MM.1S (cell line): ENCODE measurements around the gene ITGB3.

ENCODE experiments used
- DNase-seq: peaks from one replicate; pipeline ENCODE4 v3.0.0-alpha.2; 2015
- H2AFZ ChIP-seq: fragments of 300-600 bp; sonication (generic); 2 replicates; pipeline ENCODE4 v1.6.0; 2016; ENCODE audit warnings: antibody characterized with exemption, low read length
- H3F3A ChIP-seq: fragments of 300-600 bp; sonication (generic); 2 replicates; pipeline ENCODE4 v1.6.1; 2016; ENCODE audit warnings: mild to moderate bottlenecking, antibody characterized with exemption, low read length, moderate library complexity, mixed read lengths; ENCODE audit not compliant: insufficient read depth
- H3K27ac ChIP-seq: fragments of 300-600 bp; sonication (generic); 2 replicates; pipeline ENCODE4 v1.5.1; 2016; ENCODE audit warnings: mild to moderate bottlenecking, low read length
- H3K27me3 ChIP-seq: fragments of 300-600 bp; sonication (generic); replicated peaks from 2 replicates; pipeline ENCODE4 v1.6.0; 2016; ENCODE audit warnings: low read length; ENCODE audit not compliant: insufficient read depth
- H3K36me3 ChIP-seq: fragments of 300-600 bp; sonication (generic); replicated peaks from 2 replicates; pipeline ENCODE4 v1.6.1; 2016; ENCODE audit warnings: mild to moderate bottlenecking, low read length, mixed read lengths; ENCODE audit not compliant: insufficient read depth
- H3K4me1 ChIP-seq: fragments of 300-600 bp; sonication (generic); 2 replicates; pipeline ENCODE4 v1.6.1; 2016; ENCODE audit warnings: low read length, mixed read lengths
- H3K4me2 ChIP-seq: fragments of 300-600 bp; sonication (generic); 2 replicates; pipeline ENCODE4 v1.6.0; 2016; ENCODE audit warnings: low read depth, low read length
- H3K4me3 ChIP-seq: fragments of 300-600 bp; sonication (generic); 2 replicates; pipeline ENCODE4 v1.5.1; 2016; ENCODE audit warnings: low read length, mixed read lengths
- H3K79me2 ChIP-seq: fragments of 300-600 bp; sonication (generic); 2 replicates; pipeline ENCODE4 v1.6.1; 2016; ENCODE audit warnings: mixed run types, low read length, mixed read lengths
- H3K9ac ChIP-seq: fragments of 300-600 bp; sonication (generic); 2 replicates; pipeline ENCODE4 v1.6.1; 2016; ENCODE audit warnings: low read length, mixed read lengths
- H3K9me2 ChIP-seq: fragments of 300-600 bp; sonication (generic); replicated peaks from 2 replicates; pipeline ENCODE4 v1.6.1; 2016; ENCODE audit warnings: mild to moderate bottlenecking, low read length, mixed read lengths; ENCODE audit not compliant: insufficient read depth
- H3K9me3 ChIP-seq: fragments of 300-600 bp; sonication (generic); replicated peaks from 2 replicates; pipeline ENCODE4 v1.6.1; 2016; ENCODE audit warnings: mild to moderate bottlenecking, low read length, mixed read lengths; ENCODE audit not compliant: insufficient read depth
- H4K20me1 ChIP-seq: fragments of 300-600 bp; sonication (generic); 2 replicates; pipeline ENCODE4 v1.6.1; 2016; ENCODE audit warnings: mild to moderate bottlenecking, low read length, moderate library complexity, mixed read lengths; ENCODE audit not compliant: insufficient read depth
- CTCF ChIP-seq: fragments of 300-600 bp; sonication (generic); IDR thresholded peaks from 2 replicates; pipeline ENCODE4 v1.5.1; 2016; ENCODE audit warnings: antibody characterized with exemption, low read length, mixed read lengths
- EZH2 ChIP-seq: fragments of 300-600 bp; sonication (generic); optimal IDR thresholded peaks from 2 replicates; pipeline ENCODE3; 2017; ENCODE audit warnings: low read depth, mild to moderate bottlenecking, antibody characterized with exemption, low read length, mixed read lengths
- EZH2phosphoT487 ChIP-seq: fragments of 300-600 bp; sonication (generic); IDR thresholded peaks from 2 replicates; pipeline ENCODE4 v1.6.1; 2018; ENCODE audit warnings: antibody characterized with exemption, low read length

ITGB3 gene

DNA sequence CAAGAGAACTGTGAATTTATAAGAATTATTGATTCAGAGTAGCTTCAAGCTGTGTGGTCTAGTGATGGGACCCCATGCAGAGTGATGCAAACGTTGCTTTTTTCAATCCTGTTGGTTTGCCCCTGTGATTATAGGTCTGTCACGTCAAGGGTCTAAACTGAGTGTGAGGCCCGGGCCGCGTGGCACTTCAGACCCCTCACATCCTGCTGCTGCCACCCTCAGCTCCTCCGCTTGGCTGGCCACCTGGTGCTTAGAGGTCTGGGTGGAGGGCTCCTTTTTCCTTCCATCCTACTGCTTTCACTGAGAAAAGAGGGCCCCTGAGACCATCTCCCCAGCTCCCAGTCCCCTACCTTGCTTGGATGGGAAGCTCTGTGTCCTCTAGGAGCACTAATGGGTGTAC, 32.5 kb upstream of the ITGB3 start:
- H3K79me2 ChIP-seq, result no peaks in the 10 kb centered on the region
- no peaks in the 10 kb centered on the region for H3K27me3 ChIP-seq
- H3K9me3 ChIP-seq, result no peaks in the 10 kb centered on the region
- H3K9ac ChIP-seq, result no peak overlapping the region
- H3K36me3 ChIP-seq, result no peaks in the 10 kb centered on the region
- TF ChIP-seq CTCF (no peak), EZH2 (no peak), EZH2phosphoT487 (no peak)
- no peaks in the 10 kb centered on the region for H3K4me1 ChIP-seq
- H4K20me1 ChIP-seq, result no peaks in the 10 kb centered on the region
- H2AFZ ChIP-seq, result no peak overlapping the region
- H3K9me2 ChIP-seq, result no peaks in the 10 kb centered on the region
- H3K27ac ChIP-seq, result no peak overlapping the region
- no peak for DNase-seq
- H3F3A ChIP-seq, result no peaks in the 10 kb centered on the region
- no peak overlapping the region for H3K4me2 ChIP-seq
- no peak overlapping the region for H3K4me3 ChIP-seq

GRCh38 chr17:47222047-47222446, 31.6 kb upstream of the ITGB3 start:
- Histone ChIP-seq H3K27me3 (no peaks in the 10 kb centered on the region), H3K4me2 (no peak overlapping the region), H3K4me1 (no peaks in the 10 kb centered on the region)

GRCh38 chr17:47223007-47223406, 30.6 kb upstream of the ITGB3 start:
- no peak for DNase-seq
- H3K79me2 ChIP-seq, result no peaks in the 10 kb centered on the region
- H3K27me3 ChIP-seq, result no peaks in the 10 kb centered on the region
- no peak overlapping the region for H3K4me3 ChIP-seq
- H2AFZ ChIP-seq, result no peak overlapping the region
- no peaks in the 10 kb centered on the region for H3K9me2 ChIP-seq
- no peaks in the 10 kb centered on the region for H4K20me1 ChIP-seq
- no peak overlapping the region for H3K9ac ChIP-seq
- TF ChIP-seq EZH2phosphoT487 (no peak), EZH2 (no peak), CTCF (no peak)
- H3K4me2 ChIP-seq, result no peak overlapping the region
- no peaks in the 10 kb centered on the region for H3K9me3 ChIP-seq
- H3K36me3 ChIP-seq, result no peaks in the 10 kb centered on the region
- H3F3A ChIP-seq, result no peaks in the 10 kb centered on the region
- H3K4me1 ChIP-seq, result no peaks in the 10 kb centered on the region
- H3K27ac ChIP-seq, result no peak overlapping the region

More at GRCh38 chr17:47222047-47222446, 31.6 kb upstream of the ITGB3 start:
- no peaks in the 10 kb centered on the region for H3K9me2 ChIP-seq
- H3K4me3 ChIP-seq, result no peak overlapping the region
- no peak overlapping the region for H3K9ac ChIP-seq
- H3K36me3 ChIP-seq, result no peaks in the 10 kb centered on the region
- H3F3A ChIP-seq, result no peaks in the 10 kb centered on the region
- no peak overlapping the region for H2AFZ ChIP-seq
- no peaks in the 10 kb centered on the region for H4K20me1 ChIP-seq
- H3K9me3 ChIP-seq, result no peaks in the 10 kb centered on the region
- TF ChIP-seq EZH2phosphoT487, result no peak
- no peak for TF ChIP-seq EZH2
- TF ChIP-seq CTCF, result no peak
- no peak overlapping the region for H3K27ac ChIP-seq
- no peak for DNase-seq
- no peaks in the 10 kb centered on the region for H3K79me2 ChIP-seq
